ENCODE measurements around the gene SLC13A3.

The SLC13A3 gene

GRCh38 chr20:46630306-46630705 is 21.0 kb downstream of the SLC13A3 start:
- no peak overlapping the region for H3K4me3 ChIP-seq (ENCODE audit: low read length, poor library complexity, severe bottlenecking)
- H3K4me2 ChIP-seq (ENCODE audit: low read depth, low read length, poor library complexity, severe bottlenecking), result no peak overlapping the region
- H3K79me2 ChIP-seq (ENCODE audit: insufficient read depth, low read length), result no peaks in the 10 kb centered on the region
- H3K9me2 ChIP-seq (replicated peaks; ENCODE audit: low read depth, low read length), result no peaks in the 10 kb centered on the region
- H2AFZ ChIP-seq (ENCODE audit: low read length), result no peak overlapping the region
- no peaks in the 10 kb centered on the region for H3F3A ChIP-seq (ENCODE audit: low read depth)
- no peaks in the 10 kb centered on the region for H3K36me3 ChIP-seq (ENCODE audit: insufficient read depth, low read length)
- no peaks in the 10 kb centered on the region for H3K27me3 ChIP-seq (ENCODE audit: insufficient read depth, low read length, poor library complexity, severe bottlenecking)
- no peak for TF ChIP-seq EZH2phosphoT487 (IDR thresholded peaks at IDR 0.05; ENCODE audit: borderline replicate concordance)
- TF ChIP-seq CTCF (conservative IDR thresholded peaks at IDR 0.05; ENCODE audit: low read length), result no peak
- no peaks in the 10 kb centered on the region for H3K9me3 ChIP-seq (ENCODE audit: insufficient read depth, low read depth, low read length)
- no peaks in the 10 kb centered on the region for H4K20me1 ChIP-seq (ENCODE audit: insufficient read depth, low read length, poor library complexity, severe bottlenecking)
- peaks cover 6% of the 10 kb centered on the region for H3K4me1 ChIP-seq (ENCODE audit: insufficient read depth, low read length, poor library complexity, severe bottlenecking)
- H3K9ac ChIP-seq (ENCODE audit: low read depth, low read length, poor library complexity, severe bottlenecking), result no peak overlapping the region

- no peak overlapping the region for H3K4me2 ChIP-seq (ENCODE audit: low read depth, low read length, poor library complexity, severe bottlenecking)
- H2AFZ ChIP-seq (ENCODE audit: low read length), result no peak overlapping the region
- H3K4me3 ChIP-seq (ENCODE audit: low read length, poor library complexity, severe bottlenecking), result no peak overlapping the region
- H3K79me2 ChIP-seq (ENCODE audit: insufficient read depth, low read length), result no peaks in the 10 kb centered on the region
- no peaks in the 10 kb centered on the region for H3K9me2 ChIP-seq (replicated peaks; ENCODE audit: low read depth, low read length)
- H3K9ac ChIP-seq (ENCODE audit: low read depth, low read length, poor library complexity, severe bottlenecking), result no peak overlapping the region
- H3K27me3 ChIP-seq (ENCODE audit: insufficient read depth, low read length, poor library complexity, severe bottlenecking), result no peaks in the 10 kb centered on the region
- H3K9me3 ChIP-seq (ENCODE audit: insufficient read depth, low read depth, low read length), result peaks cover under 1% of the 10 kb centered on the region; the same call in 1 of the 2 replicates
- TF ChIP-seq CTCF (conservative IDR thresholded peaks at IDR 0.05; ENCODE audit: low read length) (no peak), EZH2phosphoT487 (IDR thresholded peaks at IDR 0.05; ENCODE audit: borderline replicate concordance) (no peak)
- no peaks in the 10 kb centered on the region for H3K36me3 ChIP-seq (ENCODE audit: insufficient read depth, low read length)
- H3F3A ChIP-seq (ENCODE audit: low read depth), result no peaks in the 10 kb centered on the region
- H3K4me1 ChIP-seq (ENCODE audit: insufficient read depth, low read length, poor library complexity, severe bottlenecking), result peaks cover 6% of the 10 kb centered on the region
- no peaks in the 10 kb centered on the region for H4K20me1 ChIP-seq (ENCODE audit: insufficient read depth, low read length, poor library complexity, severe bottlenecking)
Observed at GRCh38 chr20:46629341-46629740, 21.9 kb downstream of the SLC13A3 start.

- Histone ChIP-seq H3K4me1 (ENCODE audit: insufficient read depth, low read length, poor library complexity, severe bottlenecking) (peaks cover 6% of the 10 kb centered on the region), H3K9ac (ENCODE audit: low read depth, low read length, poor library complexity, severe bottlenecking) (no peak overlapping the region), H3K79me2 (ENCODE audit: insufficient read depth, low read length) (no peaks in the 10 kb centered on the region), H3F3A (ENCODE audit: low read depth) (no peaks in the 10 kb centered on the region), H3K4me3 (ENCODE audit: low read length, poor library complexity, severe bottlenecking) (no peak overlapping the region), H3K4me2 (ENCODE audit: low read depth, low read length, poor library complexity, severe bottlenecking) (no peak overlapping the region), H2AFZ (ENCODE audit: low read length) (no peak overlapping the region), H4K20me1 (ENCODE audit: insufficient read depth, low read length, poor library complexity, severe bottlenecking) (no peaks in the 10 kb centered on the region), H3K9me2 (replicated peaks; ENCODE audit: low read depth, low read length) (no peaks in the 10 kb centered on the region), H3K27me3 (ENCODE audit: insufficient read depth, low read length, poor library complexity, severe bottlenecking) (no peaks in the 10 kb centered on the region), H3K36me3 (ENCODE audit: insufficient read depth, low read length) (no peaks in the 10 kb centered on the region), H3K9me3 (ENCODE audit: insufficient read depth, low read depth, low read length) (peaks cover 4% of the 10 kb centered on the region; the same call in 1 of the 2 replicates)
- TF ChIP-seq EZH2phosphoT487 (IDR thresholded peaks at IDR 0.05; ENCODE audit: borderline replicate concordance), result no peak
- TF ChIP-seq CTCF (conservative IDR thresholded peaks at IDR 0.05; ENCODE audit: low read length), result no peak
Observed at GRCh38 chr20:46627234-46627633, 24.0 kb downstream of the SLC13A3 start.
